ENCODE data around the gene CHRDL2.

Gene CHRDL2

DNA sequence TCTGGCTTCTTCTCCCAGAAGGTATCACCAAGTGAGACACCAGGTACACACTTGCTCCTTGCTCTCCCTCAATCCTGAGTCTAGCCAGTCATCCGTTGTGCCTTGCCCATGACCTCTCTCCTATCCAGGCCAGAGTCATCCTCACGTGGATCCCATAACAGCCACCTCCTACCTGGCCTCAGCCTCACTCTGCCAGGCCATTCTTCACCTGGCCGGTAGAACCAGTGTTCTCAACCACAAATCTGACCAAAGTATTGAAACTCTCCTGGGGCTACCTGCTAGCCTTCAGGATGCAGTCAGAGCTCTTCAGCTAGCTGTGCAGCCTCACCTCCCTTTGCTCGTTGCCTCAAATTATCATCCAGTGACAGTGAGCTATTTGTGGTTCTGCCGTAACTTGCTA is 37.7 kb downstream of the CHRDL2 start:
- no peak overlapping the region for H3K4me3 ChIP-seq (ENCODE audit: low read length)
- DNase-seq (ENCODE audit: low read depth, low spot score) = no peak

- no peak for DNase-seq (ENCODE audit: low read depth, low spot score)
These were observed 39.5 kb downstream of the CHRDL2 start for GRCh38 chr11:74691755-74692154.

DNA sequence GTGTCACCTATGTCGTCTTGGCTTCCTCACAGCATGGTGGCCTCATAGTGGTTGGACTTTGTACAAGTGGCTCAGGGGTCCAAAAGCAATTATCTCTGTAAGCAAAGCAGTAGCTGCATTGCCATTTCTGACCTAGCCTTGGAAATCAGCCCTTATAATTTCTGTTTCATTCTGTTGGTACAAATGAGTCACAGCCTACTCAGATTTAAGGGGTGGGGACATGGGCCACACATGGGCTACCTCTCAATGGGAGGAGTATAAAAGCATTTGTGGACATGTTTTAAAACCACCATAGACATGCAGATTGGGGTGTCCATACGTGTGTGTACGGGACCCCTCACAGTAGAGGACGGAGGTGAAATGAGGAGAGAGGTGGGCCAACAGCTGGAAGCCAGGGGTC is 41.6 kb downstream of the CHRDL2 start:
- DNase-seq (ENCODE audit: low read depth, low spot score) = no peak
- no peak overlapping the region for H3K4me3 ChIP-seq (ENCODE audit: low read length)

More at GRCh38 chr11:74691755-74692154, 39.5 kb downstream of the CHRDL2 start:
- no peak overlapping the region for H3K4me3 ChIP-seq (ENCODE audit: low read length)

GRCh38 chr11:74687237-74688023 is 43.8 kb downstream of the CHRDL2 start:
- no peak overlapping the region for H3K4me3 ChIP-seq (ENCODE audit: low read length)
- DNase-seq (ENCODE audit: low read depth, low spot score) = no peak

DNA sequence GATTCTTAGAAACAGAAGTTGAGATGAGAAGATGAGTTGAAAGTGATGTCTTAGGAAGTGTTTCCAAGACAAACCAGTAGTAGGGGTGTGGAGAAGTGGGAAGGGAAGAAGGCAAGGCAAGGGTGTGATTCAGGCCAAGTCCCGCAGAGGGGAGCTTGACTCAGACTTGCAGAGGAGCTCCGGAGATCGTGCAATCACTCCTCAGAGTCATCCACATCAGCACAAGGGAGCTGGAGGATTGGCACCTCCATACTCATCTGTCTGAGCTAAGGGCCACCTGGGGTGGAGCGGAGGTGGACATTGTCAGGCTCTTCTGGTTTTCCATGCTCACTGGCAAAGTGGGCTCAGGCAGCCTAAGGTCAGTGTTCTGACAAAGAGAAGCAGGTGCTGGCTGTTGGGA is 44.4 kb downstream of the CHRDL2 start:
- no peak for DNase-seq (ENCODE audit: low read depth, low spot score)
- no peak overlapping the region for H3K4me3 ChIP-seq (ENCODE audit: low read length)

DNA sequence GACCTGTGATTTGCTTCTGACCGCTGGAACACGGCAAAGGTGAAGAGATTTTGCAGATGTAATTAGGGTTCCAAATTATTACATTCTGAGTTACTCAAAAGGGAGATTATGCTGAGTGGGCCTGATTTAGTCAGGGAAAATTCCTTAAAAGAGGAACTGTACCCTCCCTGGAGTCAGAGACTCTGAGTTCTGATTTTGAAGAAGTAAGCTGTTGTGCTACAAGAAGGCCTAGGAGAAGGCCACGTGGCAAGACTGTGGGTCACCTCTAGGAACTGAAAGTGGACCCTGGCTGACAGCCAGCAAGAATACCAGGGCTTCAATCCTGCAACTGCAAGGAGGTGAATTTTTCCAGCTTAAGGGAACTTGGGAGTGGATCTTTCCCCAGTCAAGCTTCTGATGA is 45.3 kb downstream of the CHRDL2 start:
- no peak for DNase-seq (ENCODE audit: low read depth, low spot score)
- H3K4me3 ChIP-seq (ENCODE audit: low read length) = no peak overlapping the region

DNA sequence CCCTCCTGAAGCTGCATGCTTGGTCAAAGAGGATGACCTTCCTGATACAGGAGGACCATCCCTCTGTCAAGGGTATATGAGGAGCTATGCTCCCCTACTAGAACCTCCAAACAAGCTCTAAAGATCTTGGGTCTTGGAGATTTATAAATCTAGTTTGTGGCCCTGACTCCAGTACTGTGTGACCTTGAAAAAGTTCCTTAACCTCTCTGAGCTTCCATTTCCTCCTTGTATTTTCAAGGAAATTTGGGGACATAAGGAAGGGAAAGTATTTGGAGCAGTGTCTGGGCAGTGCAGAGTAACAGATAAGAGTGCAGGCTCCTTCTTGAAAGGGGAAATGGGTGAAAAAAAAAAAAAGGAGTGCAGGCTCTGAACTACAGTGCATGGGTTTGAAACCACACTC is 45.9 kb downstream of the CHRDL2 start:
- no peak for DNase-seq (ENCODE audit: low read depth, low spot score)
- no peak overlapping the region for H3K4me3 ChIP-seq (ENCODE audit: low read length)

DNA sequence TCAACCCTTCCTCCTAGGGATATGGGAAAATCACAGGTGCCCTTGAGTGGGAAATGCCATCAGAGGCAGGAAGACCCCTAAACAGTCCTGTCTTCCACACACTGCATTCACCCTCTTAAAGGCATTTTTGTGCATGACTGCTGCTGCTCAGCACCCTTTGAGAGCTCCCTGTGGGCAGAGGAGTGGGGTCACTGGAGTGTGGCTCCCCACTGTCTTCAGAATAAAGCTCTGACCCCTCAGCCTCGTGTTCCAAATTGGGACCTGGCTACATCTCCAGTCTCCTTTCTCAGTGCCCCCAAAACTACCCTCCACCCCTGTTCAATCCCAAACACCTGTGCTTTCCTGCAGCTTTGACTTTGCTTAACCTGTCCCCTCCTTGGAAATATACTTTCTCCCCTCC is 46.6 kb downstream of the CHRDL2 start:
- H3K4me3 ChIP-seq (ENCODE audit: low read length) = no peak overlapping the region
- DNase-seq (ENCODE audit: low read depth, low spot score) = no peak

- no peak for DNase-seq (ENCODE audit: low read depth, low spot score)
- no peak overlapping the region for H3K4me3 ChIP-seq (ENCODE audit: low read length)
These were observed 47.2 kb downstream of the CHRDL2 start for GRCh38 chr11:74683941-74684481.

DNA sequence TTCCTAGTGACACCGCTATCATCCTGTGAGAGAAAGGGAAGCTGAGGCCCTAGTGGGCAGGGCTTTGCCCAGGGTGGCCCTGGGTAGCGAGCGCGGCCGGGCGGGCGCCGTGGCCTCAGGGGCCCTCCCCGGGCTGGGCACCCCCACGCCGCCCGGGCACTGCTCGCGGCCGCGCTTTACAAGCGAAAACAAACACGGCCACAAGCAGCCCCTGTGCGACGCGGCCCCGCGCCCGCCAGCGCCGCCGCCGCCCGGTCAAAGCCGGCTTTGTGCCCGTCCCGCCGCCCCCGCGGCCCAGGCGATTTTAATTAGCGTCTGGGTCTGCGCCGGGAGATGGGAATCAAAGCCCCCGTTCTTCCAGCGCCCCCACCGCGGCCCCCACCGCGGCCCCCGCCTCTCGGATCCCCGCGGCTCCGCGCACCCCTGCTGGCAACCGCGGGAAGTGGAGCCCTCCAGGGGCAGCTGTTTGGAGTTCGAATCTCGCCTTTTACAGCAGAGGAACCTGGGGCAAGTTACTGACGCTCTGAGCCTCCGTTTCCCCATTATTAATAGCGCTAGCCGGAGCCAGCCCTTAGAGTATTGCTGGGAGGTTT is 47.9 kb downstream of the CHRDL2 start:
- no peak overlapping the region for H3K4me3 ChIP-seq (ENCODE audit: low read length)
- DNase-seq (ENCODE audit: low read depth, low spot score) = no peak

GRCh38 chr11:74682731-74683278 is 48.4 kb downstream of the CHRDL2 start:
- no peak overlapping the region for H3K4me3 ChIP-seq (ENCODE audit: low read length)
- DNase-seq (ENCODE audit: low read depth, low spot score) = no peak

- no peak for DNase-seq (ENCODE audit: low read depth, low spot score)
- no peak overlapping the region for H3K4me3 ChIP-seq (ENCODE audit: low read length)
These were observed 49.3 kb downstream of the CHRDL2 start for GRCh38 chr11:74681686-74682651.

GRCh38 chr11:74680703-74681531 is 50.3 kb downstream of the CHRDL2 start:
- H3K4me3 ChIP-seq (ENCODE audit: low read length) = no peak overlapping the region
- DNase-seq (ENCODE audit: low read depth, low spot score) = no peak

- no peak for DNase-seq (ENCODE audit: low read depth, low spot score)
- H3K4me3 ChIP-seq (ENCODE audit: low read length) = no peak overlapping the region
These were observed 51.1 kb downstream of the CHRDL2 start for GRCh38 chr11:74680035-74680671.

DNA sequence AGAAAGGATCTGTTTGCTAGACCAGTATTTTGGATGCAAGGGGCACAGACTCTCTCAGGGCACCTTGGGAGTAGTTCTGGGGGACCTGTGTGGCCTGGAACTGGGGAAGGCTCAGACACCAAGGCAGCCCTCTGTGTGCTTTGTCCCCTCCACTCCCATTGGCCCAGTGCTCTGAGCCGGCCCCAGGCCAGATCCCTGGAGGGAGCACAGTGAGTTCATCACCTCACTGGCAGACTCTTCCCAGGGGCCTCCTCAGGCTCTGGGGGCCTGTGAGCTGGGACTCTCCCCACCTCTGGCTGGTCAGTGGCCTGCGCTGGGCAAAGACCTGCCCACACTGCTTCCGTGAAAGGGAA is 51.7 kb downstream of the CHRDL2 start:
- H3K4me3 ChIP-seq (ENCODE audit: low read length) = no peak overlapping the region
- no peak for DNase-seq (ENCODE audit: low read depth, low spot score)

GRCh38 chr11:74678591-74679512 is 52.4 kb downstream of the CHRDL2 start:
- DNase-seq (ENCODE audit: low read depth, low spot score) = no peak

GRCh38 chr11:74678041-74678440 is 53.2 kb downstream of the CHRDL2 start:
- DNase-seq (ENCODE audit: low read depth, low spot score) = no peak
- H3K4me3 ChIP-seq (ENCODE audit: low read length) = no peak overlapping the region

More at GRCh38 chr11:74678591-74679512, 52.4 kb downstream of the CHRDL2 start:
- H3K4me3 ChIP-seq (ENCODE audit: low read length) = no peak overlapping the region
